HEK293 (cell line): ENCODE data around the gene BMPR1A.

ENCODE experiments used
- ATF2 ChIP-seq: fragments of 450-650 bp; formaldehyde crosslinking; IDR thresholded peaks from 2 replicates; pipeline ENCODE4 v1.5.1; 2016; ENCODE audit warnings: missing biosample characterization, missing genetic modification characterization, low read depth
- YY1 ChIP-seq: fragments of 450-650 bp; formaldehyde crosslinking; IDR thresholded peaks from 2 replicates; pipeline ENCODE4 v1.5.1; 2018; ENCODE audit warnings: missing biosample characterization, missing genetic modification characterization
- ZBTB8A ChIP-seq: fragments of 450-650 bp; formaldehyde crosslinking; IDR thresholded peaks from 2 replicates; pipeline ENCODE4 v1.5.1; 2016; ENCODE audit warnings: missing biosample characterization, missing genetic modification characterization
- ZNF24 ChIP-seq: fragments of 450-650 bp; formaldehyde crosslinking; IDR thresholded peaks from 2 replicates; pipeline ENCODE4 v1.5.1; 2016; ENCODE audit warnings: missing biosample characterization, missing genetic modification characterization
- ZNF248 ChIP-seq: fragments of 450-650 bp; formaldehyde crosslinking; IDR thresholded peaks from 2 replicates; pipeline ENCODE4 v1.5.1; 2017; ENCODE audit warnings: missing biosample characterization, missing genetic modification characterization
- ZNF398 ChIP-seq: fragments of 450-650 bp; formaldehyde crosslinking; IDR thresholded peaks from 2 replicates; pipeline ENCODE4 v1.5.1; 2017; ENCODE audit warnings: missing biosample characterization, missing genetic modification characterization
- ZNF837 ChIP-seq: fragments of 450-650 bp; formaldehyde crosslinking; IDR thresholded peaks from 2 replicates; pipeline ENCODE4 v1.5.1; 2016; ENCODE audit warnings: missing biosample characterization, missing genetic modification characterization
- TF ChIP-seq, protein P1 (sequence below): fragments of 450-650 bp; formaldehyde crosslinking; IDR thresholded peaks from 2 replicates; pipeline ENCODE4 v1.5.1; 2016; ENCODE audit warnings: missing biosample characterization, missing genetic modification characterization
- TF ChIP-seq, protein P2 (sequence below): fragments of 450-650 bp; formaldehyde crosslinking; IDR thresholded peaks from 2 replicates; pipeline ENCODE4 v1.5.1; 2016; ENCODE audit warnings: missing biosample characterization, missing genetic modification characterization

DNA sequence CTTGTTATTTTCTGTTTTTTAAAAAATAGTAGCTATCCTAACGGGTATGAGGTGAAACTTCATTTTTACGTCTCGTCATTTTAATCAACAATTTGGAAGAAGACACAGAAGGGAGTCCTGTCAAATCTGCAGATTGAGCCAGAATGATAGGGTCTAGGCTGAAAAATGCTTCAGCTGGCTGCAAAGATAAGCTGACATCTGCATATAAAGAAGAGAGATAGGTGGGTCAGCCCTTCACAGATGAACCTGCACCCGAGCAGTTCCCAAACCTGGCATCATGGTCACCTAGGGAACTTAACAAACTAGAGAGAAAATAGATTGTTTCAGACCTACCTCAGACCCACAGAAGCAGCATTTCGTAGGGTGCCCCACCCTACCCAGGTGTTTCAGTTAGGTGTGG lies 35.2 kb upstream of the BMPR1A start:
- TF ChIP-seq ZNF398 (tag by site-specific recombination) (no peak), ATF2 (tag by site-specific recombination) (no peak), ZNF24 (tag by site-specific recombination) (no peak), ZNF248 (tag by site-specific recombination) (no peak), ZNF837 (tag by site-specific recombination) (no peak), ZBTB8A (tag by site-specific recombination) (no peak), YY1 (tag by site-specific recombination) (no peak)
- TF ChIP-seq, protein P1, sequence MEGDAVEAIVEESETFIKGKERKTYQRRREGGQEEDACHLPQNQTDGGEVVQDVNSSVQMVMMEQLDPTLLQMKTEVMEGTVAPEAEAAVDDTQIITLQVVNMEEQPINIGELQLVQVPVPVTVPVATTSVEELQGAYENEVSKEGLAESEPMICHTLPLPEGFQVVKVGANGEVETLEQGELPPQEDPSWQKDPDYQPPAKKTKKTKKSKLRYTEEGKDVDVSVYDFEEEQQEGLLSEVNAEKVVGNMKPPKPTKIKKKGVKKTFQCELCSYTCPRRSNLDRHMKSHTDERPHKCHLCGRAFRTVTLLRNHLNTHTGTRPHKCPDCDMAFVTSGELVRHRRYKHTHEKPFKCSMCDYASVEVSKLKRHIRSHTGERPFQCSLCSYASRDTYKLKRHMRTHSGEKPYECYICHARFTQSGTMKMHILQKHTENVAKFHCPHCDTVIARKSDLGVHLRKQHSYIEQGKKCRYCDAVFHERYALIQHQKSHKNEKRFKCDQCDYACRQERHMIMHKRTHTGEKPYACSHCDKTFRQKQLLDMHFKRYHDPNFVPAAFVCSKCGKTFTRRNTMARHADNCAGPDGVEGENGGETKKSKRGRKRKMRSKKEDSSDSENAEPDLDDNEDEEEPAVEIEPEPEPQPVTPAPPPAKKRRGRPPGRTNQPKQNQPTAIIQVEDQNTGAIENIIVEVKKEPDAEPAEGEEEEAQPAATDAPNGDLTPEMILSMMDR = no peak
- TF ChIP-seq, protein P2, sequence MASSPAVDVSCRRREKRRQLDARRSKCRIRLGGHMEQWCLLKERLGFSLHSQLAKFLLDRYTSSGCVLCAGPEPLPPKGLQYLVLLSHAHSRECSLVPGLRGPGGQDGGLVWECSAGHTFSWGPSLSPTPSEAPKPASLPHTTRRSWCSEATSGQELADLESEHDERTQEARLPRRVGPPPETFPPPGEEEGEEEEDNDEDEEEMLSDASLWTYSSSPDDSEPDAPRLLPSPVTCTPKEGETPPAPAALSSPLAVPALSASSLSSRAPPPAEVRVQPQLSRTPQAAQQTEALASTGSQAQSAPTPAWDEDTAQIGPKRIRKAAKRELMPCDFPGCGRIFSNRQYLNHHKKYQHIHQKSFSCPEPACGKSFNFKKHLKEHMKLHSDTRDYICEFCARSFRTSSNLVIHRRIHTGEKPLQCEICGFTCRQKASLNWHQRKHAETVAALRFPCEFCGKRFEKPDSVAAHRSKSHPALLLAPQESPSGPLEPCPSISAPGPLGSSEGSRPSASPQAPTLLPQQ (tag by site-specific recombination) = no peak
